Choroid plexus epithelial cell (primary cell): ENCODE results near the gene ECHDC3.
A peak's percentile ranks its signal among the peaks of the same experiment; 100 is the strongest.

Experiments
- DNase-seq: peaks from one replicate; pipeline ENCODE4 v3.0.0-alpha.2; 2010; ENCODE audit warnings: low read depth
- H3K4me3 ChIP-seq: 2 replicates; pipeline ENCODE4 v1.5.1; 2011; ENCODE audit warnings: low read depth, mild to moderate bottlenecking, control low read depth, low read length, moderate library complexity
- CTCF ChIP-seq: conservative IDR thresholded peaks from 2 replicates; pipeline ENCODE4 v1.5.1; 2011; ENCODE audit warnings: low read depth, mild to moderate bottlenecking, control low read depth, inconsistent platforms, low read length, moderate library complexity

ECHDC3 gene

GRCh38 chr10:11795101-11795920 is 53.1 kb downstream of the ECHDC3 start:
- DNase-seq: no peak
- TF ChIP-seq CTCF: no peak
- no peak overlapping the region for H3K4me3 ChIP-seq

GRCh38 chr10:11796474-11796873 is 54.3 kb downstream of the ECHDC3 start:
- DNase-seq: peak; percentile 44
- no peak overlapping the region for H3K4me3 ChIP-seq
- no peak for TF ChIP-seq CTCF

- DNase-seq: no peak
- no peak overlapping the region for H3K4me3 ChIP-seq
These were observed 55.1 kb downstream of the ECHDC3 start for GRCh38 chr10:11797281-11797680.

GRCh38 chr10:11797847-11798633 is 55.9 kb downstream of the ECHDC3 start:
- H3K4me3 ChIP-seq: no peak overlapping the region
- no peak for TF ChIP-seq CTCF
- no peak for DNase-seq

More at GRCh38 chr10:11797281-11797680, 55.1 kb downstream of the ECHDC3 start:
- no peak for TF ChIP-seq CTCF

GRCh38 chr10:11798845-11799735 is 56.9 kb downstream of the ECHDC3 start:
- no peak overlapping the region for H3K4me3 ChIP-seq
- DNase-seq: no peak
- no peak for TF ChIP-seq CTCF

- H3K4me3 ChIP-seq: no peak overlapping the region
- no peak for TF ChIP-seq CTCF
- no peak for DNase-seq
These were observed 57.5 kb downstream of the ECHDC3 start for GRCh38 chr10:11799736-11800080.
